HG03521 (cell line): ENCODE results near the gene FAM78B.

ENCODE experiments used
- ATAC-seq: cut with Tn5 transposase; IDR thresholded peaks from one replicate; pipeline ENCODE4 v1.9.1; 2021; ENCODE audit warnings: mild to moderate bottlenecking, moderate library complexity; ENCODE audit not compliant: unreplicated experiment

Gene FAM78B

DNA sequence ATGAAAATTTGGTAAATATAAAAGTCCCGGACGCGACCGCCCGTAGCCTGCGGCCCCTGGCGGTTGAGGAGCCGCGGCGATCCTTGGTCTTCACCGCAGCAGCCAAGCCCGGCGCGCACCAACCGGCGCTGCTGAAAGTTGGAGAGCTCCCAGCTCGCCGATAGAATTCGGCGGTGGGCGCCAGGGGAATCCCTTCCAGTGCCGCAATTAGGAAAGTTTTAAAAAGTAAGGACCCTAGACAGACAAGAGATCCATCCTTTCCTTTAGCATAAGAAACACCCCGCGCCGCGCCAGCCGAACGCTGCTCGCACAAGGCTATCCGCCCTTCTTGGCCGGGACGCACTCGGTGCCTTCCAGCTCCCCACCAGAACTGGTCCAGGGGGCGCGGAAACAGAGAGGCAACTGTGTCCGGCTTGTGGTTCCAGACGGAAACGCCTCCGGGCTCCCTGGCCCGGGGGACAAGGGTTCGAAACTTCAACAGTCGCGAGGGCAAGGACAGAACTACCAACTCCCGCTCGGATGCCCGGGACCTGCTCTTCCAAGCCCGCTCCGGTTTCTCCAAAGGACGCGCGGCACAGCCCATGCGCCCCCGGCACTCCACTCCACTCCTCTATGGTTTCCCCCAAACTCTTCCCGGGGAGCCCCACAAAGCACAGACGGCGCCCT is 1.7 kb downstream of the FAM78B start:
- ATAC-seq, result peak; percentile 22

DNA sequence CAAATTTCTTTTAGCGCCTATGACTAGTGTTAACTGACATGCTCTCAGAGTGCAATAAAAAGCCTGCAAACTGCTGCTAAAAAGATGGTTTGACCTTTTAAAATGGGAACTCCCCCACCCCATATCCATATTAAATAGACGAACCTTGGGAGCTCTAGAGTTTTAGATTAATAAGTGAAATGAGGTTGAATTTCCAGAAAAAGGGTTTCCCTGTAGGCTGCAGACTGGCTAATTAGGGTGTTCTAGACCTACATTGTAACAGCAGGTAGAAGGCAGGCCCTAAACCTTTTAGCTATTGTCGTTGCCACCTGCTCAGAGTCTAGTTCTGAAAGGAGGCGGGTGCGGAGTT is 2.2 kb downstream of the FAM78B start:
- no peak for ATAC-seq

DNA sequence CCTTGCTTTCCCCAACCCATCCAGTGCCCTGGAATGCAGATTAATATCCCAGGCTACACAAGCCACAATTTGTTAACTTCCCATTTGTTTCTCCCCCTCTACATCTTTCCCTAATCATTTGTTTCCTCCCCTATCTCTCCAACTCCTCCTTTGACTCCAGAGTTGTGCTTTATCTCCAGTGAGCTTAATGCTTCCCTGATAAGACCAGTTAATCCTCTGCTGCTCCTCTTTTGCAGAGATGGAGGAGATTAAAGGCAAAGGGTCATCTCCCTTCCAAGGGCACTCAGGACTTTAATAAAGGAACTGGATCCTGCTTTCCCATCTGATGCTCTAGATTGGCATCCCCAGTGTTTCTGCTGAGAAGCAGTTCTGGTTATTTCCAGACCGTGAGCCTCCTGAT is 7.1 kb downstream of the FAM78B start:
- ATAC-seq, result no peak

DNA sequence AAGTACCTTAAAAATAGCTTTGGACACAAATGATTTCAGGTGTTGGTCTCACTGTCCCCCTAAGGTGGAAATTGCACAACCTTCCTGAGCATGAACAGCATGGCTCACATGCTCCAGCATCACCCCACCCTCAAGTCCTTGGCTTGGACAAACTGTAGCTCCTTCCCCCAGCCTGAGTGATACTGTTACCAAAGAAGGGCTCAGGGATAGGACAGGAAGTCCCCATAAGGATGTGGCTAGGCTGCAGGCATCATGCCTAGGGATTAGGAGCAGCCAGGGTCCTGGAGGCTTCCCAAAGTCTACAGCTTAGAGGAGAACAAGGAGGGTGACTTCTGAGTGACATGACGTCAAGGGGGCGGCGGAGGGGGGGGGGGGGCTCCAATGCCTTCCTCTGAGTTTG is 10.1 kb downstream of the FAM78B start:
- ATAC-seq, result no peak

DNA sequence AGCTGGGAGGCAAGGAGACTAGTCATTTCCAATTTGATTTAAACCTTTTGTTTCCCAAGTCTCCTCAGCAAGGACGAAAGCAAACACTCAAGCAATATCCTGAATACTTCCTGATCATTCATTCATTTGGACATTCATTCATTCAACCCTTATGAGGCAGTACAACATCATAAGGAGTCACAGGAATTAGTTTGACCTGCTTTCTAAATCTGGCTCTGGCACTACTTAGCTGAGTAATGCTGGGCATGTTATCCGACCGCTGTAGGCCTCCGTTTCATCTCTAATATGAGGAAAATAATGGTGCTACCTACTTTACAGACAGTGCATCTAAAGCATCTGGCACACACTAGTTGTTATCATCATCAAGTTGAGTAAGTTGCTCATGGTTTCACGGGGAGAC is 11.7 kb downstream of the FAM78B start:
- ATAC-seq, result no peak

DNA sequence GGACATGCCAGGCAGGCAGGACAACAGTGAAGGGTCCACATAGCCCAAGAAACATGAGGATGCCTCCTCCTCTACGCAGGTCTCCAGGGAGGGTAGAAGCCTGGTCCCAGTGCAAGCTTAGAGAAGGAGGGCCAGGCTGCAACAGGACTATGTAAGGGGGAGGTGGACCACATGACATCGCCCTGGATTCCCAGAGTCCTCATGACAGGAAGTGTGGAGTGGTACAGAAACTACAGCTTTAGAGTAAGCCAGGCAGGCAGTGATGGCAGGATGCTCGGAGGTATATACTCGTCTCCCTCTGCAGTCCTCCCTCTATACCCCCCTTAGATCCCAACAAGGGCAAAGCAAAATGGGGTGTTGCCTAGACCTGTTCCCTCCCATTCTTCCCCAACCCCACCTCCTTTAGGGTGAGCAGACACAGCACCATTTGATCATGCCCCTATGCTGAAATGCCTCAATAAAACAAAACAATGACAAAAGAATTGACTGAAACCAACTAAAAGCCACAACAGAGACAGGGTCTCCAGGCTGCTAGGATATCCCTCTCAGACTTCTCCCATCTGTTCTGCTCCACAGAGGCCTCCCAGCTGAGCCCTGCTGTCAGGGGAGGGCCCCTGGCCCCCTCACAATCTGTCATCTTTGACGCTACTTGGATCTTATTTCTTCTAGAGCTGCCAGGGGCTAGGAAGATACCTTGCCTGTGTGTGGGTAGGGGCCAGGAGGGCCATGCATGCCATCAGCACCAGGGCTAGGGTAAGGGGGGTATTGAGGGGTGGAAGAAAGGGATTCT is 13.1 kb downstream of the FAM78B start:
- no peak for ATAC-seq

DNA sequence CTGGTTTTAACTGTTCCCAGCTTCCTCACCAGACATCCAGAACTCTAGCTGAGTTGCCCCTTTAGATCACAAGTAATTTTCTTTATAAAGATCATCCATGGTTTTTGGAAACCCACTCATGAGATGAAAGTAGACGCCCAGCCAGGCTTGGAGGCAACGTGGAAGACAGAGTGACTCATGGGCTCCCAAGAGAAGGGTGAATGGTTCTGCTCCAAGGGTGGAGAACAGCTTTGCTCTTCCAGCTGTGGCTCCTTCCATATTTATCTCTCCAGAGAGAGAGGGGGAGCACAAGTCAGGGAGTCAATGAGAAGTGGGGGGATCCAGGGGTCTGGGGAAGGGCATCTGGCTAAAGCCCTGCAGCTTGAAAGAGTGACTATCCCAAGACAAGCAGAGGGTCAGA is 13.8 kb downstream of the FAM78B start:
- ATAC-seq, result no peak

DNA sequence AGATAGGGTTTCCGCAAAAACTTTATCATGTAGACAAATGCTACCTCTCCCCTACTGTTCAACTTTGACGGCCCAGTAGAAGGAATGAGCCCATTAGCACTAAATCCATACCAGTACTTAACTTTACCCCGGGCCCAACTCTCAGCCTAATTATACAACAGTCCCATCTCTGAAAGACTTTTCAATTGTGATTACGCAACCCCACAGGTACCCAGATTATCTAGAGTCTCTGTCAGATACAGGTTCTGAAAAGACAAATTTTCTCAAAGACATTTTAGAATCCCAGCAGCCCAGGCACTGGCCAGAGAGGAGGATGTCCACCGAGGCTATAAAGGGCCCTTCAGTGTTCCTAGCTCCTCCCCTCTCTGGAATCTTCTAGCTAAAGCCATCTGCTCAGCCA is 15.0 kb downstream of the FAM78B start:
- ATAC-seq, result no peak

DNA sequence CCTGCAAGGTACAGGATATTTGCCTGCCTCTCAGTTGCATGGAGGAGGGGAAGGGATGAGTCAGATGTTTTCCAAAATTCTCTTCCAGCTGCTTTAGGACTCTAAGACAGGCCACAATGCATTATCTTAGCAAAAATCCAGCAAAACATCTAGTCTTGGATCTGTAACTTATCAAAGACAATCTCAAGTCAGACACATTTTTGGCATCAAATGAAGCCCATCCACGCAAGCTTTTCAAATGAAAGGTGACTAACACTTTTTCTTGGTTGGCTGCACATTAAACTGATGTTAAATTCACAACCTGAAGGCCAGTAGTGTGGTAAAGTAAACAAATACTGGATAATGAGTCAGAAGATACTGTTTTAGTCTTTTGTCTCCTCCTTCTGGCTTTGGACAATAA is 21.3 kb downstream of the FAM78B start:
- ATAC-seq, result no peak

DNA sequence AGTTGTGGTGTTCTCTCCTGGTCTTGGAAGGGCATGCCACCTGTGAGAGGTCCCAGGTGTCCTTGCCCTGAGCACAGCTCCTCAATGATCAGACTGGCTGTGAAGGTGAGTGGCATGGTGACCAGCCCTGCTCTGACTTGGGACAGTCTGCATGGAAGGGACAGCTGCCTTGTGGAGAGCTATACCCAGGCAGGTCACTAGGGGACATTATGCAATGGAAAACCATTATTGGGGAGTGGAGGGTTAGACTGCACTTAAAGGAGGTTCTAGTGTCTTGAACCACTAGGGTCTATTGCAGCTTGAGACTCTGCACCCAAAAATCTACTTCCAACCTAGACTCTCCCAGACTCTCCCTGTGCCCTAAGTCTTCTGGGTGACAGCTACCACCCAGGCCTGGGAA is 24.8 kb downstream of the FAM78B start:
- ATAC-seq, result no peak

DNA sequence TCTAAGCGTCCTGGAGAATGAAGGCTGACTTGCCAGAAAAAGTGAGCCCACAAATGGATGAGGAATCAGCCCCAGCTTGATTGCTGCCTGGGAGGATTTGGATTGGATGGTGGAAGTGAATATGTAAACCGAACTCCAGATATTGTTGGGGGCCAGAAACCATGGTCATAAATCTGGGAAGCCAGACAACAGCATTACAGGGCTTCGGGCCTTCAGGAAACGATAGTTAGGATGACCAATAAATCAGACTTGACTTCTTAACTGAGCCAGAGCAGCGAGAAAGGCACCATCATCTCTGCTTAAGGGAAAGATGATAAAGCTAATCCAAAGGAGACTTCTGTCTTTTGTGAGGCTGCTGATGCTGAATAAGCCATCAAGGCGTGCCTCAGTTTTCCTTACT is 26.6 kb downstream of the FAM78B start:
- no peak for ATAC-seq

DNA sequence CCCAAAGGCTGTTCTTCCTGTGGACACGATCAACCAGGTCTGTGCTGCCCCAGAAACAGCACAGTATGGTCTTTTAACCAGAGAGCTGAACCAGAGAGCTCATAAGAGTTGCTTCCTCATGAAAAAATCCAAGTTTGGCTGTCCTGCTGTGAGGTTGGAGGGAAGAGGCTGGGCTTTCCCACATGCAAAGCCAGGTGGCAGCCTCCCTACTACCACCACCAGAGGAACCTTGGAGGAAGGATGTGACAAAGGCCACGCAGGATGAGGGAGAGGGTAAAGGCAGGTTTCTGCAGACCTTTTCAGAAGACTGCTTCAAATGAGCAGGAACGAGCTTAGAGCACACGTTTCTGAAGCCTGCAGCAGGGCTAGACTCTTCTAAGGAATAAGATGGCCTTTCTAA is 27.1 kb downstream of the FAM78B start:
- ATAC-seq, result no peak

DNA sequence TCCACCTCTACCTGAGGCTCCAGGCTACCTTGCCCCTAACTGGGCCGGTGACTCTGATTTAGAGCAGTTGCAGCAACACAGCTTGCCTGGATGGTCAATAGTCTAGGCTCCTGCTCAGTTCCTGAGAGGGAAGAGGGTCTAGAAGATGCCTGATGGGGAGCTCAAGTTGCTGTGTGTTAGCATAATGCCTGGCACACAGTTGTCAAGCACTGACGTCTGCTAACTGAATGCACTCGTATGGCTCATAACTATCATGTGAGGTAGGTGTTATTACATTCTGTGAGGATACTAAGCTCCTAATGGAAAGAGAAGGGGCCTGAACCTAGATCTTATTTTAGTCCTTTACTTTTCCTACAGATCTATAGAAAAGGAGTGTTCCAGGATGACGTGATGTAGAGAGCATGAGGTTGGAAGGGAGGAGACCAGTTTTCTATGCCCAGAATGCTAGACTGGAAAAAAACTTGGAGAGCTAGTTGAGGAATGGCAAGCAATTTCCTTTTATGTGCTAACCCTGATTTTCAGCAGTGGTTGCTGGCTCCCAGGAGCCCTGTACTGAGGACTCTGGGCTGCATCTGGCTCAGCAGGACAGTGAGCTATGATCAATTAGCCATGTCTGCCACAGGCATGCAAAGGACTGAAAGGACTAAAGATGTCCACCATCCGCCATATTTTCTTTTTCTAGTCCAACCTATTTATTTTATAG is 30.0 kb downstream of the FAM78B start:
- no peak for ATAC-seq

DNA sequence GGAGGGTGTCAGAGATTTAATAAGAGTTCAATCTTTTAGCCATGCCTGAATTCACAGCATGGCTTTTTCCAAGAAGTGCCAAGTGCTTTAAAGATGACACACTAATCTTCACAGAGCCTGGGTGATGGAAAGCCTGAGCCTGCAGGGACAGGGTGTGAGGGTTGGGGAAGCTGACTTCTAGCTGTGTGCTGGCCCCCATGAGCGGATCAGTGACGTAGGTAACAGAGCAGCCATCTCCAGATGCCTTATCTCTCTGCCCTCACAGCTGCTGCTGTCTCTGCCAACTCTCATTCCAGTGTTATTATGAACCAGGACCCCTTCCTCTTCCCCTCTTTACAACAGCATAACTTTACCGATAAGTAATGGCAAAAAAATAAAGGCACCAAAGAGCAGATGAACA is 30.6 kb downstream of the FAM78B start:
- ATAC-seq, result no peak

DNA sequence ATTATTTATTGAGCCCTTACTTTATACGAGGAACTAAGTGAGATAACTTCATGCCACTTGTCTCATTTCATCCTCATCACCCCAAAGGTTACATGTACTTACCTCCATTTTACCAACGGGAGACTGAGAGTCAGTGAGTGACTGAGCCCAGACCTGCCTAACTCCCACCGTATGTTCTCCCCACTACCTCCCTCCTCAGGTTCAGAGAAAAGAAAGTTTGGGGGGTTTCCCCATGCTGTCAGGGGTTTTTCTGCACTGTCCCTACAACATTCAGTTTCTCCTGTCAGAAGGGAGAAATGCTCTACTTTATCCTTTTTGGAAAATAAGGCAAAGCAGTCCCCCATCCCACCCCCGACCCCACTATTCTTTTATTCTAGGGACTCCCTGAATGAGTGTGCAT is 32.9 kb downstream of the FAM78B start:
- no peak for ATAC-seq

DNA sequence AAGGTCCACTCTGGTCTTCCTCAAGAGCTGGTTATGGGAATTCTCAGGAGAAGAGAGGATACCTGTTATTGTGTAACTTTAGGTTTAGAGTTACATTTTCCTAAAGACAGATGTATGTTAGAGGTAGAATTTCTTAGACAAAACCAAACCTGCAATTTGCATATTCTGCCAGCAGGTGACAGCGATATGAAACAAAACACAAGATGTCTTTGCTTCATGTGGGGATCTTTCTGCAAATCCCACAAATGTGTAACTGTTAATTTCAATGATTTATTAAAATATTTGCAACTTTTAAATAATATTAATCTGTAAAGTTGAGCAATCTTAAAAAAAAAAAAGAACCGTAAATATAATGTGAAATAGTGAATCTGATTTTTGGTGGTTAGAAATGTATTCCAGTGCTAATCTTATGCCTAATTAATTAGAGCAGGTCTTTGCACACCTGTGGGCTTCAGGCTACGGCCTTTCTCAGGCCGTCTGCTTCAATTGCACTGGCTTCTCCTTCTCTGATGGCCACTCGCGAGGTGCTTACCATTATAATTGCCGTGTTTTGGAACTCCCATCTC is 33.4 kb downstream of the FAM78B start:
- ATAC-seq, result no peak

DNA sequence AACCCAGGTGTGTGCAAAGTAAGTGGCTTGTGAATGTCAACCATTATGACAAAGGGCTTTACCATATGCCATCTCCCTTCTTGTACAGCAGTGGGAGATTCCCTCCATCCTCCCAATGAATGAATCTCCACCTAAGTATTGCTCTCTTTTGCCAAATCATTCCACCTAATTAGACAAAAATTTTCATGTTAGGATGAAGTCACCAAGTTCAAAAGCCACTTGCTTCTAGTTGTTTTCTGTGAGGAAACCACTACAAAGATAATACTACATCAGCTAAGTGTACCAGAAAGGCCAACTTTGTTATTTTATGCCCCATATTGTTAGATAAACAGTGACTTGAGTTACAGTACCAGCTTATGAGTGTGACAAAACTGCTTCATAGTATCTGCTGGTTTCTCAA is 34.3 kb downstream of the FAM78B start:
- ATAC-seq, result no peak

DNA sequence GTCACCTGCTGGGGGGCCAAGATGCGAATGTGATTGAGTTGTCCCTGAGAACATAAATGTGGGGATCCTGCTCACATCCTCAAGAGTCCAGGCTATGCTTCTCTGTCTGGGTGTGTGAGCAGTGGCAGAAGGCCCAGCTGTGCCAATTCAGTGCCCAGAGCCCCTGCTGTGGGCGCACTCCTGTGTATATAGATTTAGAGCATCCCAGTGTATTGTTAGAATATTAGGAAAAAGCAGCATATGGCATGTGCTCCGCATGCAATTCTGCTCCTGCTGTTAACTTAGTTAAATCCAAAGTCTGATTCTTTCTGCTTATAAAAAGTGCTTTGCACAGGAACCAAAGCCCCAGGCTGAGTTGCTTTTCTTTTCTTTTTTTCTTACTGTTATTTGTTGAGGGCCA is 37.8 kb downstream of the FAM78B start:
- ATAC-seq, result no peak

DNA sequence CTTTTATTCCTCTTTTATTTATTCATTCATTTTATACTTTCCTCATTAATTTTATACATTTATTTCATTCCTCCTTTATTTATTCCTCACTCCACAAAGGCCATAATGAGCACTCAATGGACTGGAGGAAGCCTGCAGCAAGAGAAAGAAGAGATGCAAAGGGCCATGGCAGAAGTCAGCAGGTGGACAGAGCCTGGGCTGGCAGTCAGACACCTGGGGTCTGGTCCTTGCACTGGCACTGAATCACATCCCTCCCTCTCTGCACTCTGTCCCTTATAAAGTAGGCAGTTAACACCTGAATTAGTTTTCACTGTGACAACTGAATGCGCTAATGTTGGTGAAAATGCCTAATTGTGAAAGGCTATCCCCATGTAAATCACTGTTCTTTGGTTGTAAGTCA is 38.6 kb downstream of the FAM78B start:
- ATAC-seq, result no peak

DNA sequence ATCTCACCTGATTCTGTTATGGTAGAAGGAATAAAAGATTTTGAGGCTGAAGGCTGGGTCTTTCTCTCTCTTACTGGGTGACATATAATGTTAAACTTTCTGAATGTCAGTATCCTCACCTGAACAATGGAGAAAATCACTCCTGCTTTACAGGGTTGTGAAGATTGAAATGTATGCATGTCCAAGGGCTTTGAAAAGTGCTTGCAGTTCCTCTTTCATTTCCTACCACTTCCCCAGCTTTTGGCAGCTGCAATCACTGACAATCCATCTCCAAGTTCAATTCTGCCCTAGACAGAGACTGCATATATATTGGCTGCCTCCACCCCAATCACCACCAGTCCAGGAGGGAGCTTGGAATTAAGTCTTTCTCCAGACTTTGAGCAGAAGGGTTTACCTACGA is 39.8 kb downstream of the FAM78B start:
- no peak for ATAC-seq

DNA sequence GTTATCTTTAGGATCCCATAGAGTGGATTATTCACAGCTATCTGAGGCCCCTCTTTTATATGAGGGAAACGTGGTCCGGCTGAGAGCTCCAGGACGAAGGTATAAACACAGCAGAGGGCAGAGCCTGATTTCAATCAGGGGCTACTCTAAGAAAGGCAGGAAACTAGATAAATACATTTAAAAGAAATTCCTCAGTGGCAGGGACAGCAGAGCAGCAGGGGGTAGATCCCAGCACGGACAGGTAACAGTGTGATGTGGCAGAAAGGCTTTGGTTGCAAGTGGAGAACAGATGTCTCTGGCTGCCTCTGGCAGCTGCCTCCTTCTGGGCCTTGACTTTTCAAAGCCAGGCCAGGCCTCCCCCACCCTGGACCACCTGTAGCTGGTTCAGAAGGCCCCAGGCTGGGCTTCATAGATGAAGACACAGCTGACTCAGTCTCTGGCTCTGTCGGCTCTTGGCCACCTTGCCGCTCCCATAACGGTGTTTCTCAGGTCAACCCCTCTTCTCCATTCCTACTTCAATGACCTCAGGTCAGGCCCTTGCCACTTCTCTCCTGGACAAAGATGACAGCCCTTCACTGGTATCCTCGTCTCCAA is 43.8 kb downstream of the FAM78B start:
- no peak for ATAC-seq

DNA sequence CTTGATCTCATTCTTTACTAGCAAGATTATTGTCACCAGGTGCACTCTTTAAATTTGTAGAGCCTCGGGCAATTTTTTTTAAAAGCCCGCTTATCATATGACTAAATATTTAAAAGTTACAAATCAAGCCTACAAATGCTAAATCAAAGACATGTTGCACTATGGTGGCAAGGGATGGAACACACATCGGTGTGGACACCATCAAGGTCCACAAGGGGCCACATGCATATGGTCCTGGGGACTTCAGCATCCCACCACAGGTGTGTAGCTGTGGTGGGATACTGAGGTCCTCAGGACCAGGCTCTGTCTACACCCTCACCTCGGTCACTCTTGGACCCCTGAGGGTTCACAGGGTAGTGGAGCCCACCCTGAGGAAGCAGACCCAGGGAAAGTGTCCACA is 45.8 kb downstream of the FAM78B start:
- no peak for ATAC-seq
